ENCODE results near the gene CADM4.
"Not testable (repeated sequence)": the region's sequence is repeated elsewhere in the genome, so short reads cannot be mapped to it uniquely, and the experiment has no call there.

CADM4 gene

DNA sequence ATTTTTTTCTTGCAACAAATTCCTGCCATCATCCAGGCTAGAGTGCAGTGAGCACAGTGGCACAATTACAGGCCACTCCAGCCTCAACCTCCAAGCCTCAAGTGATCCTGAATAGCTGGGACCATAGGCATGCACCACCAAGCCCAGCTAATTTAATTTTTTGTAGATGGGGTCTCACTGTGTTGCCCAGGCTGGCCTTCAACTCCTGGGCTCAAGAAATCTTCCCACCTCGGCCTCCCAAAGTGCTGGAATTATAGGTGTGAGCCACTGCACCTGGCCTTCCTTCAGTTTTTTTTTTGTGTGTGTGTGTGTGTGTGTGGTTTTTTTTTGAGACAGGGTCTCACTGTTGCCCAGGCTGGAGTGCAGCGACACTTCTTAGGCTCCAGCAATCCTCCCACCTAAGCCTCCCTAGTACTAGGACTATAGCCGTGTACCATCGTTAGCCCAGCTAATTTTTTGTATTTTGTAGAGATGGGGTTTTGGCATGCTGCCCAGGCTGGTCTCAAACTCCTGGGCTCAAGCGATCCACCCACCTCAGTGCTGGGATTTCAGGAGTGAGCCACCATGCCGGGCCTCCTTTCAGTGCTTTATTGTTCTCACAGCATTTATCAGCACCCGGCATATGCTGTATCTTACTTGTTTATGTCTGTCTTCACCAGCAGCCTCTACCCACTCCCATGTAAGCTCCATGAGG lies 33.6 kb downstream of the CADM4 start:
- no peak for DNase-seq

DNA sequence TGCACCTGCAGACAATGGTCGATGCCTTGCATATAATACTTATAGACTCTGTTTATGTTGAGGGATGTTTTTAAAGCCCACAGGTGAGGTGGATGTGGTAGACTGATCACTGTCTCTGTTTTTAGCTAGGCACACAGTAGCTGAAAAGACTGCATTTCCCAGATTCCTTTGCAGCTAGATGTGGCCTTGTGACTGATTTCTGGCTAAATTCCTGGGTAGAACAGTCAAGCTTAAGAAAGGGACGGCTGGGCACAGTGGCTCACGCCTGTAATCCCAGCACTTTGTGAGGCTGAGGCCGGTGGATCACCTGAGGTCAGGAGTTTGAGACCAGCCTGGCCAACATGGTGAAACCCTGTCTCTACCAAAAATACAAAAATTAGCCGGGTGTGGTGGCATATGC lies 39.3 kb downstream of the CADM4 start:
- not testable (repeated sequence) for DNase-seq

DNA sequence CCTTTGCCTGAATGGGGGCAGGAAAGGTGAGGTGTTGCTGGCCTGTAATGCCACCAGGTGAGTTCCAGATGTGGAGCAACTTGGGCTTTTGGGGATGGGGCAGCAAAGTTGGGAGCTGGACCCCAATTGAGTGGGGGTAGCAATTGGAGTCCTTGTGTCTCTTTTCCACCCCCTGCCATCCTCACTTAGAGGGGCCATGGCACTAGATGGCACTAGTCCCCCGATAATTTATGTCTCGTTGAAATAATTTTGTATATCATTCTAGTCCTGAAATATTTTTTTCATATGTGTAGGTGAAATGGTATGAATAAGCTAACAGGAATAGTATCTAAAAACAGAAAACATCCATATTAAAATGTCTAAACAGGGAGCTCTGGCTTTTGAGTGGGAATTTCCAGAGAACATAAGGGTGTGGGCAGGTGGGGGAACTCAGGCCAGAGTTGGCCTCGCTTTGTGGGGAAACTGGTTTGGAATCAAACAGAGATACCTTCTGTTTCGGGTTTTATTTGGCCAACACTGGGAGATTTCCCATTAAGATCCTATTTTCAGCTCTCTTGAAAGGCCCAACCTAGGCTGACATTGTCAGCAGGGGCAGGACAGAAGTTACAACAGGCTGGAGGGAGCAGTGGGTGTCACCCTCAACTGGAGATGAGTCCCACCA lies 39.9 kb downstream of the CADM4 start:
- no peak for DNase-seq

DNA sequence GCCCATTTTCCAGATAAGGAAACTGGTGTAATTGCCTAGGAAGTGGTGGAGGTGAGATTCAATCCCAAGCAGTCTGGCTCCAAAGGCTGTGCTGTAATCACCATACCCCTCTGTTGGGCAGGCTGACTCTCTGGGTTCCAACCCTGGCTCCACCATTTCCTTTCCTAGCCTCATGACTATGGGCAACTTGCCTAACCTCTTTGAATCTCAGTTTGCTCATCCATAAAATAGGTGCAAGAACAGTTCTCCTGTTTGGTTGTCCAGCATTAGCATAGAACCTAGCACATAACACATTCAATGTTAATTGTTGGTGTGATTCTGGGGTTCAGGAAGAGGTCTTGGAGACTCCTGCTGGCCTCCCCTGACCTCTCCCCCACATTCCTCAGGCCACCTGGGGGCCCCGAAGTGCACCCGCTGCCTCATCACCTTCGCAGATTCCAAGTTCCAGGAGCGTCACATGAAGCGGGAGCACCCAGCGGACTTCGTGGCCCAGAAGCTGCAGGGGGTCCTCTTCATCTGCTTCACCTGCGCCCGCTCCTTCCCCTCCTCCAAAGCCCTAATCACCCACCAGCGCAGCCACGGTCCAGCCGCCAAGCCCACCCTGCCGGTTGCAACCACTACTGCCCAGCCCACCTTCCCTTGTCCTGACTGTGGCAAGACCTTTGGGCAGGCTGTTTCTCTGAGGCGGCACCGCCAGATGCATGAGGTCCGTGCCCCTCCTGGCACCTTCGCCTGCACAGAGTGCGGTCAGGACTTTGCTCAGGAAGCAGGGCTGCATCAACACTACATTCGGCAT lies 41.0 kb downstream of the CADM4 start:
- DNase-seq: no peak

DNA sequence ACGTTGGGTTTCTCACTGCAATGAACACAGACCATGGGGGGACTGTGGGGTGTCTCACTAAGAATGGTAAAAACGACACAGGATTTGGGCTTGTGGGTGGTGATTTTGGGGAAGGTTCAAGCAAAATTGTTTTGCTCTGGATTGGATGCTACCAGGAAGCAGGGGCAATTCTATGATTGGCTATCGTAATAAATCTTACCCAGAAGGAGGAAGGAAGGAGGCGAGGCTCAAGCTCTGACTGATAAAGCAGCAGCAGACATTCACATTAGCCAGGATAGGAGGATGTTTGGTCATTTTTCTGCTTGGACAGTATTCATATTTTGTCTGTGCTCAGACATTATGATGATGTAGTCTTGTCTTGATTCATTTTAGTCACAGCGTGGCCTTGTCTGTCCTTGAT lies 41.8 kb downstream of the CADM4 start:
- no peak for DNase-seq

DNA sequence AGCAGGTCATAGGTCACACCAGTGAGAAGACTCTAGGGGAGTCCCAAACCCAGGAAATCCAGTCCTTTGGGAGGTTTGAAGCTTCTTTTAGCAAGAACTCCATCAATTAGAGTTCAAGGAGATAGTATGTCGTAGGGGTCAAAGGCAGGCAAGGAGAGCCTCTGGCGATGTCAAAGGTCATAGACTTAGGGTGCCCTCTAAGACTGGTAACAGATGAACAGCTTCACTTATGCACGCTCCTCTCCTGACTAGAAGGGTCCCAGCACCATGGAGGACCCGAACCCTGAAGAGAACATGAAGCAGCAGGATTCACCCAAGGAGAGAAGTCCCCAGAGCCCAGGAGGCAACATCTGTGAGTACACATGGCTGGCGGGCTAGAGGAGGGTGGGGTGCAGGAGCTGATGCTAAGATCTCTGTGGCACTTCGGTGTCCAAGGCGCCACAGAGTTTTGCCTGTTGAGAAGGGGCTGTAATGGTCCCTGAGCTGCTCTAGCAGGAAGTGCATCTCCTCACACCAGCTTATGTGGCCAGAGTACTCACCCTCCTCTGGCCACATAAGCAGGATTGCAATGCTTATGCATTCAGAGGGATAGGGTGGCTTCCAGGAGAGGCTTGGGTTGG lies 42.7 kb downstream of the CADM4 start:
- DNase-seq: no peak

DNA sequence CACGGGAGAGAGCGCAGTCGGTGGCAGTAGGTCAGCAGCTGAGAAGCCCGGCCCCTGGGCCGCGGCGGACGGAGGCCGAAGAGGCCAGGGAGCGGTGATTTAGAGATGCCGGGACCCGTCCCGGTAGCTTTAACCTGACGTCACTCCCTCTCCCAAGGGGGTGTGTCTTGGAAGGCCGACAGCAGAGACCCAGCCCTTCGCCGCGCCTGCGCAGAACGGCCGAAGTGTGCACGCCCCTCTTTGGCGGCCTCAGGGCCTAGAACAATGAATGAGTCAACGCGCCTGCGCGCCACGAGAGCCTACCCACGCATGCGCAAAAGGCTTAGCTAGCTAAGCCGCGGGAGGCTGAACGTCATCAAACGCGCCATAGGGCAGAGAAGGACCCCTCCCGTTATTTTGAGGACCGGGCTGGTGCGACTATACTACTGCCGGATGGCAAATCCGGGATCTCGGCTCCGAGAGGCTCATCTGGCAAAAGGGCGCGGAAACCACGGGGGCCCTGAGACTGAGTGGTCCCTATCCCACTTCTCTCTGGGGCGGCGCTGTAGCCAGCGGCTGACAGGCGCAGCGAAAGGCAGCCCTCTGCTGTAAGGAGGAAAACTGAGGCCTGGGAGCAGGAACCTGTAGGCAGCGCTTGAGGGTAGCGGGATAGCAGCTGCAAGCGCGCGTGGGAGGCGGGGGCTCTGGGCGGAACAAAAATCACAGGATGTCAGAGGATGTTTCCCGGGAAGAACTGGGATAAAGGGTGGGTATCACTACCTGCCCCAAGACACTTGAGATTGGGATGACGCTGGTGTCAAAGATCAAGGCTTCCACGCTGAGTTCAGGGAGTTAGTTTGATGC lies 43.4 kb downstream of the CADM4 start, which contains the start of the genes IRGQ and ZNF576:
IRGQ (minus strand) TSS at position 136 of the 843 bp plus-strand sequence. CDS start 796 bp downstream, outside the sequence.
ZNF576 (plus strand) TSS at position 597 of the 843 bp plus-strand sequence. CDS start 514 bp downstream, outside the sequence.
- peak; percentile 100 for DNase-seq

DNA sequence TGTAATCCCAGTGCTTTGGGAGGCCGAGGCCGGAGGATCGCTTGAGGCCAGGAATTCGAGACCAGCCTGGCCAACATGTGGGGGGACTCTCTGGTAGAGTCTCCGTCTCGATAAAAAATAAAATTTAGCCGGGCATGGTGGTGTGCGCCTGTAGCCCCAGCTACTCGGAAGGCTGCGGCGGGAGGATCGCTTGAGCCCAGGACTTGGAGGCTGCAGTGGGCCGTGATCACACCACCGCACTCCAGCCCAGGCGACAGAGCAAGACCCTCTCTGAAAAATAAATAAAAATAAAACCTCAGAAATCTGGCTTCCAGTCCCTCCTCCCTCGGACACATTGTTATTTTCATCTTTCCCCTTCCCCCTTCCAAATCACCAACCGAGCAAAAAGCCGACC lies 44.0 kb downstream of the CADM4 start:
- no peak for DNase-seq

DNA sequence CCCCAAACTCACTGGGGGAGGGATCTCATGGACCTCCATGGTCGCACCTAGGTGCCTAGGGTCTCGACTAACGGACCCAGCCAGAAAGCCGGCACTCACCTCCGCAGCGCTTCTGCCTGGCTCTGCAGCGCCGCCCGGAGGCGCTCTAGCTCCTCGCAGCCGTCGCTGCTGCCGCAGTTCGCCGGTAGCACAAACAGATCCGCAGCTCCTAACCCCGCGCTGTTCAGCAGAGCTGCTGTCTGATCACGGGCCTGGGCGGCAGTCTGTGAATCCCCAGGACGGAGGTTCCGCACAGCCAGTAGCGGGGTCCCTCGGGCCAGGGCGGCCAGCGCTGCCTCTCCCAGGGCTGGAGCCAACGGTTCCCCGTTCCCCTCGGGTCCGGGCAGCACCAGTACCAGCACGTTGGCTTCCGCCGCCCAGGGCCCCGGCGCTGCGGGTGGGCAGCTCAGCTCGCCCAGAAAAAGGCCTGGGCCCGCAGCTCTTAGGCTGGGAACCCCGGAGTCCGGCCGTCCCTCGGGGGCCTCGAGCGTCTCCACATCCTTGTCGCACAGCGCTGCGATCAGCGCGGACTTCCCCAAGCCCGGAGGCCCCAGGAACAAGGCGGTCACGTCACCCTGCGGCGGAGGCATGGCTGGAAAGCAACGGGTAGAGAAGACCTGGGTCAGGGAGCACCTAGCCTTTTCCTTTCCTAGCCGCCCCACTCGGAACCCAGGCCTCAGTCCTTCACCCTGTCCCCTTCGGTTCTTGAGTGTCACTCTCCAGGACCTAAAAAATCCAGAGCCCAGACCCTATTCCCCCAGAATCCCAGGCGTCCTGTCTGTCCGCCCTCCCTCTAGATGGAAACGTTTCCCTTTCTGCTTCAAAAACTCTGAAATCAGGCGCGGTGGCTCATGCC lies 44.7 kb downstream of the CADM4 start:
- DNase-seq: peak; percentile 23

DNA sequence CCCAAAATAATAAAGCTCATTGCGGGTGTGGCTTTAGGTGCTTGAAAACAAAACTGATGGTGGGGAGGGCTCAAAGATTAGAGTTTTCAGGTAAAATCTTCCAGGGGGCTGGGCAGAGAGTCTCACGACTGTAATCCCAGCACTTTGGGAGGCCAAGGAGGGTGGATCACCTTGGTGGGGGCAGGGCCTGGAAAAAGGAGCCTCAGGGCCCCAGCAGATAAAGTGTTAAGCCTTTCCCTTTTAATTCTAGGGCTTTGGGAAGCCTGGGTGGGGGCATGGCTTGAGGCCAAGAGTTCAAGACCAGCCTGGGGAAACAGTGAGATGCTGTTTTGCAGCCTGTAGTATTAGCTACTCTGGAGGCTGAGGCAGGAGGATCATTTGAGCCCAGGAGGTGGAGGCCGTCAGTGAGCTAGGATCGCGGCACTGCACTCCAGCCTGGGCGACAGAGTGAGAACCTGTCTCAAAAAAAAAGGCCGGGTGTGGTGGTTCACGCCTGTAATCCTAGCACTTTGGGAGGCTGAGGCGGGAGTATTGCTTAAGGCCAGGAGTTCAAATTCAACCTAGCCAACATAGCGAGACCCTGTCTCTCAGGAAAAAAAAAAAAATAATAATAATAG lies 45.5 kb downstream of the CADM4 start:
- DNase-seq: no peak

DNA sequence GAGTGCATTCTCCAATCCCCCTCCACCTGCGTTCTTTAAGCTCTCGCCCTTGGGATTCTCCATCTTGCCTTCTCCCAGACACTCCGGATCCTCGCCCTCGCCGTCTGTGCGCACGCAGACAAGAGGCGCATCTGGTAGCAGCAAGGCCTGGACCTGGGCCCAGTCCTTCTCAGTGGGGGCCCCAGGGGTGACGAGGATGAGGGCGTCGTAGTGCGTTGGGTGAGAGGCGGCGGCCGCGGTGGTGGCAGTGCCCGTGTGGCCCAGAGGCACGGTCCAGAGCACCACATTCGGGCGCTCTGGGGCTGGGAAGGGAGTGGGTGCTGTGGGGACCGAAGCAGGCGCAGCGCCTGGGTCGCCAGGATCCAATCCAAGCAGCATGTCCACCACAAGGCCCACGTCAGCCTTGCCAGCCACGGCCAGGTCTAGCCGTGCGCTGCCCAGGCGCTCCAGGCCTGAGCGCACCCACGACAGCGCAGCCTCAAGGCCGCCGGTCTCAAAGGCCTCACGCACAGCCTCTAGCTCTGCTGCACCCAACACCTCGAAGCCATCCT lies 46.8 kb downstream of the CADM4 start:
- no peak for DNase-seq

DNA sequence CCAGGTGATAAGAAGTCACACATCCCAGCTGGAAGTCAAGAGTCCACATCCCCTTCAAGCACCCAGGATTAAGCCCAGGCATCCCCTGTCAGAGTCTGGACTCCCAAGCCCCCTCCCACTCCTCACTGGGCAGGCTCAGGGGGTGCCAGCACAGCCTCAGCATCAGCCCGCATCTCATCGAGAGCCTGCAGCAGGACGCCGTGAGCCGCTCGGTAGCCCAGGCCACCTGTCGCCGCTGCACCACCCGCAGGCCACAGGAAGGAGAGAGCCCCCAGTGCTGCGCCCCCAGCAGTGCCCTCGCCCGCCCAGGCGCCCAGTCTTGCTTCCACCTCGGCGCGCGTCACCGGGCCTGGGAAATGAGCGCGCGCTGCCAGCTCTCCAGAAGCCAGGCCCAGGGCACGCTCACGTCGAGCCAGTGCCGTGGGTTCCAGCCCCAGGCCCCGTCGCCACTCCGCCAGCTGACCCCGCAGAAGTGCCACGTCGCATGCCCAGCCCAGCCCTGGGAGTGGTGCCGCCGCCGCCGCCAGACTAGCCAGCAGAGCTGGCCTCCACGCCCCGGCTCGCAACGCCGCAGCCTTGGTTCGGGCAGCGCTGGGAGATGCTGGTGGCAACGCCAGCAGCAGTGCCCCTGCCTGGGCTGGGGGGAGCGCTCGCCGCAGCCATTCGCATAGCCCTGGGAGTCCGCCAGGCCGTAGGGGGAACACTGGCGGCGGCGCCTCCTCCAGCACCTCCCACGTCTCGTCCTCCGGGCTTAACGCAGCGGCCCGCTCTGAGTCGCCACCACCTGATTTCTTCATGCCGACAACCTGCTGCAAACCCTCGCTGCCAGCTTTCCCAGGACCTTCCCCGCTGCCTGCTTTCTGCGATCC lies 47.5 kb downstream of the CADM4 start:
- DNase-seq: no peak

DNA sequence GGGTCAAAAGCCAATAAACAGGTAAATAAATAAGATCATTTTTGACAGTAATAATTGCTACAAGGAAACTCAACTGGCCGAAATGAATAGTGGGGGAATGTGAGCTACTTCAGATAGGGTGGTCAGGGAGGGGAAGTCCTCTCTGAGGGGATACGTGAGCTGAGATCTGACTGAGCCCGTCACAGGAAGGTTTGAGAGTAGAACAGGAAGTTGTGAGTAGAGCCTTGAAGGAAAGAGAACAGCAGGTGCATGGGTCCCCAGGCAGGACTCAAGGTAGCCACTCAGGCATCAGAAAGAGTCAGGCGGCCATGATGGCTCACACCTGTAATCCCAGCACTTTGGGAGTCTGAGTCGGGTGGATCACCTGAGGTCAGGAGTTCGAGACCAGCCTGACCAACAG lies 50.0 kb downstream of the CADM4 start:
- DNase-seq: no peak

DNA sequence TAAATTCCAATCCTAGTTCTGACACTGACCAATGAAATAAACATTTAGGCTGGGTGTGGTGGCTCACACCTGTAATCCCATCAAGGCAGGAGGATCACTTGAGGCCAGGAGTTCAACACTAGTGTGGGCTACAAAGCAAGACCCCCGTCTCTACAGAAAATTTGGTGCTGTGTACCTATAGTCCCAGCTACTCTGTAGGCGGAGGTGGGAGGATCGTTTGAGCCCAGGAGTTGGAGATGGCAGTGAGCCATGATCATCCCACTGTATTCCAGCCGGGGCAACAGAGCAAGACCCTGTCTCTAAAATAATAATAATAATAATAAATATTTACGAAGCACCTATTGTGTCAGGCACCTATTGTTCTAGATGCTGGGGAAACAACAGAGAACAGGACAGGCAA lies 50.4 kb downstream of the CADM4 start:
- no peak for DNase-seq

DNA sequence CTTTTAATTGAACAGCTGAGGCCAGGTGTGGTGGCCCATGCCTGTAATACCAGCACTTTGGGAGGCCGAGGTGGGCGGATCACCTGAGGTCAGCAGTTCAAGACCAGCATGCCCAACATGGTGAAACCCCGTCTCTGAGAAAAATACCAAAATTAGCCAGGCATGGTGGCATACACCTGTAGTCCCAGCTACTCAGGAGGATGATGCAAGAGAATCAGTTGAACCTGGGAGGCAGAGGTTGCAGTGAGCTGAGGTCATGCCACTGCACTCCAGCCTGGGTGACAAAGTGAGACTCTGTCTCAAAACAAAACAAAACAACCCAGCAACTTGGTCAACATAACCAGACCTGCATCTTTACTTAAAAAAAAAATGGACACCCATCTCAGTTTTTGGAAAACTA lies 52.6 kb downstream of the CADM4 start:
- DNase-seq: not testable (repeated sequence)

DNA sequence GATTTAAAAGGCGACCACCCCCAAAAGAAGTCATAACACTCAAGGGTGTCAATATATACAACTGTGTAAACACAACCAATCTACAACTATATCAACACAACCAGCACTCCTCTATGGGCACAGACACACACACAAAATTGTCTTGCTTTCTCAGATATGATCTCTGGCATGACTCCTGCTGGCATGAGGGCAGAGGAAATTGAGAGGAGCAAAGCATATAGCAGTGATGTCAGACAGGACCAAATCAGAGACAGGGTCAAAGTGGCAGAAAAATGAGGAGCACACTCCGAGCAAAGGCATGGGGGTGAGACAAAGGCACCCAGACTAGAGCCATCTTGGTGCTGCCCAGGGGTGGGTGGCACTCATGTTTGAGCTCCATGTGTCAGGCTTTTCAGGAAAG lies 53.3 kb downstream of the CADM4 start:
- DNase-seq: no peak

DNA sequence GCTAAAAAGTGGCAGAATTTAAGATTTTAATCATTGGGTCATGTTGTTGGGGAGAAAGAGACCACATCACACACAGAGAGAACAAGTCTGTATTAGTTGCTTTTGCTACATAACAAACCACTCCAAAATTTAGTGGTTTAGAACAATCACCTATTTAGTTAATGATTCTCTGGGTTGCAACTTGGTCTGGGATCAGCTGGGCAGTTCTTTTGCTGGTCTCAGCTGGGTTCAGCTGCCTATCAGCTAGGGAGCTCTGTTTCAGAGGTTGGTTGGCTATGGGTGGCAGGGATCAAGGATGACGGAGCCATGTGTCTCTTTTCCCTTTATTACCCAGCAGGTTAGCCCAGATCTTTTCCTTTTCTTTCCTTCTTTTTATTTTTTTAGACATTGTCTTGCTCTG lies 55.2 kb downstream of the CADM4 start:
- peak; percentile 13 for DNase-seq

DNA sequence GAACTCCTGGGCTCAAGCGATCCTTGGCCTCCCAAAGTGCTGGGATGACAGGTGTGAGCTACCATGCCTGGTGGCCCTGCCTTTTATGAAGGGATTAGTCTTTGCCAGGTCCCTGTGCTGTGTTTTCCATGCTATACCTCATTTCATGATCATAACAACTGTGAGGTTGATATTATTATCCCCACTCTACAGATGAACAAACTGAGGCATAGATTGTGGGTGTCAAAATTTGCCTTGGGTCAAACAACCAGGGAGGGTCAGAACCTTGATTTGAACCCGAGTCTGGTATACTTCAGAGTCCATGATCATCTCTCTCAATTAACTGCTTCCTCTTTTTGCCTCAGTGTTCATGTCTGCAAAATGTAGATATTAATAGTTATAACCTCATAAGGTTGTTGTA lies 57.2 kb downstream of the CADM4 start:
- DNase-seq: no peak

DNA sequence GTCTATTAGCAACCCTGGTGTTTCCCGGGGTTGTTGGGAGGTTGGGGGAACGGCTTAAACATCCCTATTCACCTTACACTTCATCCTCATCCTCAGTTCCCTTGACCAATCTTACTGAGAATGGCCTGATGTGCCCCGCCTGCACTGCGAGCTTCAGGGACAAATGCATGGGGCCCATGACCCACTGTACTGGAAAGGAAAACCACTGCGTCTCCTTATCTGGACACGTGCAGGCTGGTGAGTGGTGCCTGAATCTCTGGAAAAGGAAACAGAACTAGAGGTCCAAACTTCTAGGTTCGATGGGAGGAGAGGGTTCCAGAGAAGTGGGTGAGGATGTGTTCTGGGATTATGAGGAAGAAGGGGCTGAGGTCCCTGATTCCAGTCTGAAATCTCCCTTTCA lies 58.2 kb downstream of the CADM4 start:
- DNase-seq: no peak

Data from kidney glomerular epithelial cell (primary cell).